ENCODE results near the gene TEX13B. TPM values are rescaled to one million over a fixed set of nuclear protein-coding genes. Genes with fewer than 3 reads are reported as not detected.

TEX13B gene
- total RNA-seq, 1 donor from 2014 or later: not detected

Other genes starting within 250 kb of the TEX13B start
- 30.0 and 30.6 TPM in 2 replicates for gene TSC22D3, start 206.6 kb downstream of the TEX13B start, total RNA-seq
- not detected in 2 replicates for gene NCBP2L, start 204.6 kb downstream of the TEX13B start, total RNA-seq
- 5.1 and 6.6 TPM in 2 replicates for gene MID2, start 156.5 kb downstream of the TEX13B start, total RNA-seq
- 0.73 TPM in 1 of 2 replicates, not detected in the other for gene VSIG1, start 62.7 kb upstream of the TEX13B start, total RNA-seq
- gene PSMD10, start 109.2 kb upstream of the TEX13B start, total RNA-seq: 42.5 and 44.1 TPM in 2 replicates
- gene ATG4A, start 109.4 kb upstream of the TEX13B start, total RNA-seq: 9.6 and 9.8 TPM in 2 replicates